ENCODE measurements around the gene C1orf35. TPM values are rescaled to one million over a fixed set of nuclear protein-coding genes. Genes with fewer than 3 reads are reported as not detected.

C1orf35 gene
- total RNA-seq, 1 experiment from 2014 or later, result 31.0 TPM

DNA sequence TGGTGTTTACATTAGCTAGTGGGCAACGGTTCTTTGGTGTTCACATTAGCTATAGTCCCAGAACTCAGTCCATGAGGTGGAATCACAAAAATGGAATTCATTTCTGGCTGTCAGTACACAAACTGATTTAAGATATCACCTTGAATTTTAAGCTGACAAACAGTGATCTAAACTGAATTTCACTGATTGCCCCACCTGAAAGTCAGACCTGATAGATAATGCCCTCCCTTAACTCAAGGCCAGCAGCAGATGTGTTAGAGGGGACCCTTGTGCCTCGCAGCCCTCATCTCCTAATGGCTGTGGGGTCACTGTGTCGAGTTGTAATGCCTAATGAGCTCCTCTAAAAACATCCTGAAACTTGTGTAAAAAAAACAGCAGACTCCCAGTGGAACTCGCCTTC is 12.0 kb downstream of the C1orf35 start:
- Mint-ChIP-seq H3K4me1 (peaks cover 22 to 35% of the 10 kb centered on the region in 2 experiments), H3K9me3 (peaks cover 8 to 11% of the 10 kb centered on the region in 2 experiments), H3K4me3 (no peak overlapping the region), H3K27me3 (ENCODE audit: low read depth) (no peaks in the 10 kb centered on the region), H3K27ac (0 out of 7 replicates have a peak overlapping the region, but pooled peaks of 1 of the 3 experiments have one; percentile 34), H3K36me3 (ENCODE audit: insufficient read depth in 1 of 3, low read depth in 3 of 3) (peaks cover 30 to 43% (median 33%) of the 10 kb centered on the region in 3 experiments)
- H2AFZ ChIP-seq (ENCODE audit: low read length), result no peak overlapping the region
- no peak overlapping the region for H3K4ac ChIP-seq (ENCODE audit: low read depth, low read length)
- H4K8ac ChIP-seq (replicated peaks; ENCODE audit: insufficient read length, low read depth, low read length), result no peak overlapping the region
- no peak for DNase-seq
- H4K5ac ChIP-seq (ENCODE audit: insufficient read length, low read depth, low read length), result no peak overlapping the region
- no peaks in the 10 kb centered on the region for H3K23me2 ChIP-seq (ENCODE audit: insufficient read length, low read depth, low read length, poor library complexity, severe bottlenecking)
- H3K79me1 ChIP-seq (ENCODE audit: insufficient read depth, low read depth, low read length, poor library complexity, severe bottlenecking), result peaks cover 17% of the 10 kb centered on the region
- H3K56ac ChIP-seq (ENCODE audit: insufficient read length, low read depth, low read length), result no peak overlapping the region
- no peak overlapping the region for H2AK5ac ChIP-seq (ENCODE audit: insufficient read length, low read length)
- H3K18ac ChIP-seq (ENCODE audit: insufficient read length, low read depth, low read length), result no peak overlapping the region
- no peaks in the 10 kb centered on the region for H3K9me3 ChIP-seq (ENCODE audit: control insufficient read depth, low read depth, low read length)
- no peak overlapping the region for H3K27ac ChIP-seq (ENCODE audit: insufficient read length, low read depth, low read length)
- H3K79me2 ChIP-seq (ENCODE audit: insufficient read depth, low read length), result peaks cover 90% of the 10 kb centered on the region
- no peak overlapping the region for H2BK120ac ChIP-seq (ENCODE audit: low read depth, low read length, poor library complexity, severe bottlenecking)
- H3K23ac ChIP-seq (ENCODE audit: insufficient read length, low read depth, low read length), result no peak overlapping the region
- H3K27me3 ChIP-seq (ENCODE audit: insufficient read depth, low read length), result no peaks in the 10 kb centered on the region
- H2BK5ac ChIP-seq (ENCODE audit: insufficient read length, low read length), result no peak overlapping the region
- no peak overlapping the region for H2BK20ac ChIP-seq (ENCODE audit: low read depth, low read length, poor library complexity, severe bottlenecking)
- no peak overlapping the region for H3K9ac ChIP-seq (ENCODE audit: extremely low read depth, insufficient read length, low read length)
- H3T11ph ChIP-seq (ENCODE audit: low read length), result no peak overlapping the region
- no peaks in the 10 kb centered on the region for H3K4me1 ChIP-seq (ENCODE audit: insufficient read depth, low read length)
- H3K14ac ChIP-seq (ENCODE audit: insufficient read depth, low read length), result no peak overlapping the region
- H2BK12ac ChIP-seq (ENCODE audit: insufficient read length, low read depth, low read length), result no peak overlapping the region
- no CpG with 5 or more reads among the region's 4 CpGs for WGBS (ENCODE audit: extremely low coverage, insufficient read length, low lambda C conversion rate)
- no peak overlapping the region for H3K4me2 ChIP-seq (ENCODE audit: insufficient read depth, insufficient read length, low read length)
- peaks cover 5% of the 10 kb centered on the region for H4K20me1 ChIP-seq (ENCODE audit: control insufficient read depth, insufficient read depth, insufficient read length)
- TF ChIP-seq, protein P1, sequence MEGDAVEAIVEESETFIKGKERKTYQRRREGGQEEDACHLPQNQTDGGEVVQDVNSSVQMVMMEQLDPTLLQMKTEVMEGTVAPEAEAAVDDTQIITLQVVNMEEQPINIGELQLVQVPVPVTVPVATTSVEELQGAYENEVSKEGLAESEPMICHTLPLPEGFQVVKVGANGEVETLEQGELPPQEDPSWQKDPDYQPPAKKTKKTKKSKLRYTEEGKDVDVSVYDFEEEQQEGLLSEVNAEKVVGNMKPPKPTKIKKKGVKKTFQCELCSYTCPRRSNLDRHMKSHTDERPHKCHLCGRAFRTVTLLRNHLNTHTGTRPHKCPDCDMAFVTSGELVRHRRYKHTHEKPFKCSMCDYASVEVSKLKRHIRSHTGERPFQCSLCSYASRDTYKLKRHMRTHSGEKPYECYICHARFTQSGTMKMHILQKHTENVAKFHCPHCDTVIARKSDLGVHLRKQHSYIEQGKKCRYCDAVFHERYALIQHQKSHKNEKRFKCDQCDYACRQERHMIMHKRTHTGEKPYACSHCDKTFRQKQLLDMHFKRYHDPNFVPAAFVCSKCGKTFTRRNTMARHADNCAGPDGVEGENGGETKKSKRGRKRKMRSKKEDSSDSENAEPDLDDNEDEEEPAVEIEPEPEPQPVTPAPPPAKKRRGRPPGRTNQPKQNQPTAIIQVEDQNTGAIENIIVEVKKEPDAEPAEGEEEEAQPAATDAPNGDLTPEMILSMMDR (conservative IDR thresholded peaks at IDR 0.05), result no peak
- H4K91ac ChIP-seq (ENCODE audit: insufficient read length, low read depth, low read length), result no peak overlapping the region
- H2BK15ac ChIP-seq (ENCODE audit: low read depth, low read length), result no peak overlapping the region
